AG09319 (cell line): ENCODE data around the gene GABBR2.
A peak's percentile ranks its signal among the peaks of the same experiment; 100 is the strongest.

Experiments
- DNase-seq: peaks from one replicate; pipeline ENCODE4 v3.0.0-alpha.2; 2010; ENCODE audit warnings: low read depth; ENCODE audit errors: extremely low read depth
- TF ChIP-seq, protein P1 (sequence below): IDR thresholded peaks from 2 replicates; pipeline ENCODE4 v1.5.1; 2011; ENCODE audit warnings: low read depth, mild to moderate bottlenecking, inconsistent platforms, low read length, moderate library complexity

The GABBR2 gene

DNA sequence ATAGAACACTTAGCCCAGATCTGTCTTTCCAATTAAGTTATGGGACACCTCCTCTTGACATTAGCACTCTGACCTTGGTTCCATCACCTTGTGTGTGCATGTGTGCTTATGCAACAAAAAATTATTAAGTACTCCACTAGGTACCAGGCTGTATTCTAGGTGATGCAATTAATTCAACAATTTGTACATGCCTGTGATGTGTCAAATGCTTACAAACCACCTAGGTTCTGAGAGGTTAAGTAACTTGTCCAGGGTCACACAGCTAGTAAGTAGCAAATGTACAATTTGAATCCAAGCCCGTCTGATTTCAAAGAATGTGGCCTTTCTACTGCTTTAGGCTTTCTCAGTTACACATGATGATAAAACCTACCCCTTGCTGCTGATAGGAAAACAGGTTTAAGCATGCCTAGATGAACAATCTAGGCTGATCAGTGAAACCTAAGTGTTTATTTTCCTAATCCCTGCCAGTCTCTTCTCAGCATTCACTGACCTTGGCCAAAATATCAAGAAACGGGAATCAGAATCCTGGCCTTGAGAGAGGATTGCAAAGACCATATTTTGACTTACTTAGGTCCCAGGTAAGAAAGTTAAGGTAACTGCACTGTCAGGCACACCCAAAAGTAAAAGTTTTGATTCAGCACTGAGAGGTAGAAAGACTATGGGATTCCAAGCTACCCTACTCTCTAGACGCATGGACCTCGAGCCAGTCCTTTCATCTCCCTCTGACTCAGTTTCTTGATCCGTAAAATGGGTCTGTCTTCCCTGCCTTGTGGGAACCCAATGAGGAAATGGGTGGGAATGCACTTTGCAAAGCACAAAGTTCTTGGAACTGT, 454.3 kb downstream of the GABBR2 start:
- DNase-seq = no peak

DNA sequence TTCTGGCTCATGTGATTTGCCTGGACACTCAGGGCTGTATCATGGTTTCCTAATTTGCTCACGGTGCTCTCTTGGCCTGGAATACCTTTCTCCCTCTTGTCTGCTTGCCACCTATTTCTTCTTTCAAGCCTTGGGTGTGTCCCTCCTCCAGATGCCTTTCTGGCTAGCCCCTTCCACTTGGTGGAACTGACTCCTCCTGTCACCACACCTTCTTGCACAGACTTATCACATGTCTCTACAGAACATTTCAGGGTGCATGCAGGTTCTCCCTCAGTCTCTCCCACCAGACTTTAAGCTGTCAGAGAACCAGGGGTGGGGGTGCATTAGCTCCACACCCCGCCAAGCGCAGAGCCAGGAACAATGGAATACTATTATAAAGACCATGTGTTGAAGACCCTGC, 455.2 kb downstream of the GABBR2 start:
- TF ChIP-seq, protein P1, sequence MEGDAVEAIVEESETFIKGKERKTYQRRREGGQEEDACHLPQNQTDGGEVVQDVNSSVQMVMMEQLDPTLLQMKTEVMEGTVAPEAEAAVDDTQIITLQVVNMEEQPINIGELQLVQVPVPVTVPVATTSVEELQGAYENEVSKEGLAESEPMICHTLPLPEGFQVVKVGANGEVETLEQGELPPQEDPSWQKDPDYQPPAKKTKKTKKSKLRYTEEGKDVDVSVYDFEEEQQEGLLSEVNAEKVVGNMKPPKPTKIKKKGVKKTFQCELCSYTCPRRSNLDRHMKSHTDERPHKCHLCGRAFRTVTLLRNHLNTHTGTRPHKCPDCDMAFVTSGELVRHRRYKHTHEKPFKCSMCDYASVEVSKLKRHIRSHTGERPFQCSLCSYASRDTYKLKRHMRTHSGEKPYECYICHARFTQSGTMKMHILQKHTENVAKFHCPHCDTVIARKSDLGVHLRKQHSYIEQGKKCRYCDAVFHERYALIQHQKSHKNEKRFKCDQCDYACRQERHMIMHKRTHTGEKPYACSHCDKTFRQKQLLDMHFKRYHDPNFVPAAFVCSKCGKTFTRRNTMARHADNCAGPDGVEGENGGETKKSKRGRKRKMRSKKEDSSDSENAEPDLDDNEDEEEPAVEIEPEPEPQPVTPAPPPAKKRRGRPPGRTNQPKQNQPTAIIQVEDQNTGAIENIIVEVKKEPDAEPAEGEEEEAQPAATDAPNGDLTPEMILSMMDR = no peak
- DNase-seq = no peak

More for the DNA sequence above, 454.3 kb downstream of the GABBR2 start:
- TF ChIP-seq, protein P1 = no peak

DNA sequence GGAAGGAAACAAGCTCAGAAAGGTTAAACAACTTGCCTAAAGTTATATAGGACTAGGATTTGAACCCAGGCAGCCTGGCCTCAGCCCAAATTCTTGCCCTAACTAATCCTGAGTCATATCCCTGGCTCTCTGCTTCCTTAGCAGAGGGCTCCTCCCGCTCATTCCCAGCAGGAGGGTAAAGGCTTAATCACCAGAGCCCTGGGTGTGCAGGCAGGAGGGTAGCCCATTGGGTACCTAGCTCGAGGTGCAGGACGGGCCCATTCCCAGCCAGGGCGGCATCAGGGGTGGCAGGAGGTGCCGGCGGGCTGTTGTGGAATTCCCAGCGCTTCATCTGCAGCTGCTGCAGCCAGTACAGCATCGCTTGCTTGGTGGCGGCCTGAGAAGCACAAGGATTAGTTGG, 457.2 kb downstream of the GABBR2 start:
- DNase-seq = no peak

DNA sequence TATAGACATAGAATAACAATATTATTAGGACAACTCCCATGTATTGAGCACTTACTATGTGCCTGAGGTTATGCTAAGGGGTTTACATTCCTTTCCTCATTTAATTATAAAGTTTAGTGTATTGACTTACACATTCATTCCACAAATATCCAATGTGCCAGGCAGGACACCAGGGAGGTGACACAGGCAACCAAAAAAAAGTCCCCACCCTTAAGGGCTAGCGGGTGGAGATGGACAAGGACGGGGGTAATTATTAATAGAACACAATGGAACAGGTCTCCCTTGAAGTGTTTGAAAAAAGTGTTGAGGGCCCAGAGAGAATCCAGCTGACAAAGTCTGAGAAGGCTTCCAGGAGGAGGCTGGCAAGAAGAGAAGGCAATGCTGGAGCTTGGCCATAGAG, 459.0 kb downstream of the GABBR2 start:
- TF ChIP-seq, protein P1 = no peak
- no peak for DNase-seq

More for the DNA sequence above, 457.2 kb downstream of the GABBR2 start:
- TF ChIP-seq, protein P1 = no peak

DNA sequence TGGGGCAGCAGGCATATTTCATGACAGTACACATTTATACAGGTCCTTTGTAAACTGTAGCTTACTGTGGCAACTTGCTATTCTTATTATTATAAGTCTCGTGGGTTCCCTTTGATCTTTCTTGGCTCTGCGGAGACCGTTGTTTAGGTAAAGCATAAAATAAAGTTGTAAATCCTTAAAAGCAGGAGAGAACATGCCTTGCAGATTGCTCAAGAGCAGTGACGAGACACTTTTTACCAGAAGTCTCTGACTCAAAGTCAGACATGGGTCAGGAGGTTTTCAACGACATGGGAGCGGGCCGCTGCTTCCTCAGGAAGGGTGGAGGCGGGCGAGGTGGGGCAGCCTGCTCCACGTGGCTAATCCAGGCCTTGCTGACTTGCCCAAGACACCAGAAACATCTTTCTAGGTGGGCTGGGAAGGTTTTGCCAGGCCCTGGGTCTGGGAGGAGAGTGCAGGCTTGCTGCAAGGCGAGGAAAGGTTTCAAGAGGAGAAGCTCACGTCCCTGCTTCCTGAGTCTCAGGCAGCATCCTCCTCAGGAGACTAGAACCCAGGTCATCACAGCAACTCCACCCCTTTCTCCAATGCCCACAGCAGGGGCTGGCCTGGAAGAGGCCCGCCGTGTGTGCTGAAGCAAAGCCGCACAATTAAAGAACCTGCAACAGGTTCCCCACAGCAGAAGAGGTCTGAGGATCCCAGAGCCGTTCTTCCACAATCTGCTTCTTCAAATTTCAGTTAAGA, 459.8 kb downstream of the GABBR2 start:
- TF ChIP-seq, protein P1 = no peak
- peak; percentile 73 for DNase-seq

DNA sequence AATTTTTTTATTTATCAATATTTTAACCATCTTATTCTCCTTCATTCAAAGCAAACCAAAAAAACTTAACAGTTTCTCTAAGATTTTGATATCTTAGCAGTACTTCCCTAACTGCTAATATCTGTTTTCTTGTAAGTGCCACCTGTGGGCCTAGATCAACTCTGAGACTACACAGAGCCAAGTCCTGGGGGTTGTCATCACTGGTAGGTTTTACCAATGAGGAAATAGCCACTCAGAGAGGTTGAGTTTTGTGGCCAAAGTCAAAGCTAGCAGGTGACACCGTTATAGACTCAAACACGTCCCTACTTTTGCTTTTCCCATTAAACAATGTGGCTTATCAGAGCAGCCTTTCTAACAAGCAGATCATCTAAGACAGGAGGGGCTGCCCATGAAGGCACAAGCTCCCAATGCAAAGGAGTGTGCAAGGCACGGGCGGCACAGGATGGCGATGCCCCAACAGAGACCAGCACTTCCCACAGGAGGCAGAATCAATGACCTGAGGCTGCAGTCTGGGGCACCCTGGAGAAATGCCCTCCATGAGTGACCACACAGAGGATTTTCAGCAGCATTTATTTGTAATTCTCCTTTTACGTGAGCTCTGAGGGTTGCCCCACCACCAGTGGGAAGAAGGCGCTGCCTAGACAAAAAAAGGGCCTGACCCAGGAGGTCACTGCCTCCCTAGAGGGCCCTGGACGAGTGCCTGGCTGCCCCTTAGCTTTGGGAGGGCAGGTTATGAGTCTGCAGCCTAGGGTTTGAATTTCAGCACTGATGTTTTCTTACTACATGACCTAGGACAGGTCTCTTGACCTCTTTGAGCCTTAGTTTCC, 460.7 kb downstream of the GABBR2 start:
- DNase-seq = no peak
- TF ChIP-seq, protein P1 = no peak
